Liver (tissue), 9 donors: ENCODE data around the gene C11orf21. TPM values are rescaled to one million over a fixed set of nuclear protein-coding genes. Genes with fewer than 3 reads are reported as not detected.

Experiments
- DNase-seq: peaks from one replicate; pipeline ENCODE4 v3.0.0-alpha.2; 2017; ENCODE audit warnings: low spot score
- H3K27ac ChIP-seq, 2 donors: one replicate each; pipeline ENCODE4 v1.7.0; 2013; ENCODE audit warnings: inconsistent platforms in 2 of 2, low read length in 2 of 2, control low read depth in 1 of 2, low read depth in 1 of 2, mild to moderate bottlenecking in 1 of 2
- H3K27me3 ChIP-seq, 4 donors: one replicate each; pipeline versions ENCODE4 v1.6.1 to v1.7.0; 2013; ENCODE audit warnings: low read length in 3 of 4, inconsistent platforms in 1 of 4, mild to moderate bottlenecking in 1 of 4, moderate library complexity in 1 of 4; ENCODE audit not compliant: control insufficient read depth in 4 of 4, insufficient read depth in 4 of 4
- H3K36me3 ChIP-seq, 4 donors: one replicate each; pipeline versions ENCODE4 v1.6.1 to v1.7.0; 2013; ENCODE audit warnings: low read length in 3 of 4, mild to moderate bottlenecking in 3 of 4, low read depth in 1 of 4, moderate library complexity in 1 of 4; ENCODE audit not compliant: control insufficient read depth in 4 of 4, insufficient read depth in 3 of 4
- H3K4me1 ChIP-seq, 4 donors: one replicate each; pipeline versions ENCODE4 v1.6.1 to v1.7.0; 2013; ENCODE audit warnings: low read length in 3 of 4, mild to moderate bottlenecking in 3 of 4, moderate library complexity in 1 of 4; ENCODE audit not compliant: control insufficient read depth in 4 of 4, insufficient read depth in 4 of 4
- H3K4me3 ChIP-seq, 3 donors: one replicate each; pipeline versions ENCODE4 v1.6.1 to v1.7.0; 2013; ENCODE audit warnings: low read length in 3 of 3, control low read depth in 1 of 3, low read depth in 1 of 3, mild to moderate bottlenecking in 1 of 3
- H3K9ac ChIP-seq, 2 donors: one replicate each; pipeline ENCODE4 v1.7.0; 2013; ENCODE audit warnings: low read length in 2 of 2, mild to moderate bottlenecking in 2 of 2, moderate library complexity in 2 of 2, control low read depth in 1 of 2, low read depth in 1 of 2
- H3K9me3 ChIP-seq, 4 donors: one replicate each; pipeline versions ENCODE4 v1.6.1 to v1.7.0; 2013; ENCODE audit warnings: low read length in 3 of 4; ENCODE audit not compliant: control insufficient read depth in 4 of 4
- CTCF ChIP-seq: fragments of 150-350 bp; IDR thresholded peaks from 2 replicates; pipeline ENCODE4 v1.5.1; 2017; ENCODE audit warnings: improper control_type of control experiment, low read depth, low read length; ENCODE audit not compliant: missing input control
- EGR1 ChIP-seq, 2 donors: IDR thresholded peaks; 2 replicates each; pipeline ENCODE4 v1.6.1; 2016 to 2018; ENCODE audit warnings: antibody characterized with exemption in 2 of 2, low read depth in 2 of 2
- FOXA1 ChIP-seq: IDR thresholded peaks from 2 replicates; pipeline ENCODE4 v1.6.1; 2016; ENCODE audit warnings: antibody characterized with exemption
- FOXA2 ChIP-seq: IDR thresholded peaks from 2 replicates; pipeline ENCODE4 v1.6.1; 2016; ENCODE audit warnings: antibody characterized with exemption
- GABPA ChIP-seq, 2 donors: IDR thresholded peaks in 1 of 2; conservative IDR thresholded peaks in 1 of 2; 2 replicates each; pipeline ENCODE4 v1.6.1; 2016; ENCODE audit warnings: antibody characterized with exemption in 2 of 2, mild to moderate bottlenecking in 1 of 2, moderate library complexity in 1 of 2
- HNF4A ChIP-seq, 2 donors: conservative IDR thresholded peaks; 2 replicates each; pipeline ENCODE4 v1.6.1; 2016; ENCODE audit warnings: antibody characterized with exemption in 2 of 2, mild to moderate bottlenecking in 2 of 2
- HNF4G ChIP-seq: IDR thresholded peaks from 2 replicates; pipeline ENCODE4 v1.6.1; 2016; ENCODE audit warnings: antibody characterized with exemption
- JUND ChIP-seq, 2 donors: IDR thresholded peaks; 2 replicates each; pipeline ENCODE4 v1.6.1; 2016; ENCODE audit warnings: antibody characterized with exemption in 2 of 2
- MAX ChIP-seq: IDR thresholded peaks from 2 replicates; pipeline ENCODE4 v1.6.1; 2016; ENCODE audit warnings: antibody characterized with exemption
- NR2F2 ChIP-seq: IDR thresholded peaks from 2 replicates; pipeline ENCODE4 v1.6.1; 2016; ENCODE audit warnings: antibody characterized with exemption
- RAD21 ChIP-seq, 2 donors: IDR thresholded peaks; 2 replicates each; pipeline ENCODE4 v1.6.1; 2016; ENCODE audit warnings: antibody characterized with exemption in 2 of 2, mild to moderate bottlenecking in 2 of 2
- RXRA ChIP-seq, 2 donors: IDR thresholded peaks; 2 replicates each; pipeline ENCODE4 v1.6.1; 2017 to 2018; ENCODE audit warnings: antibody characterized with exemption in 2 of 2, mild to moderate bottlenecking in 1 of 2
- SP1 ChIP-seq: IDR thresholded peaks from 2 replicates; pipeline ENCODE4 v1.6.1; 2018; ENCODE audit warnings: antibody characterized with exemption, mild to moderate bottlenecking
- TAF1 ChIP-seq: conservative IDR thresholded peaks from 2 replicates; pipeline ENCODE4 v1.6.1; 2016; ENCODE audit warnings: antibody characterized with exemption, mild to moderate bottlenecking
- WGBS: extraction: QIAGEN DNeasy Blood & Tissue Kit; methylation state at CpG from one replicate; pipeline ENCODE4 v1.1.7; 2013; 5-methylcytosine and 5-hydroxymethylcytosine counted together
- polyA plus RNA-seq, 2 donors: library from polyadenylated mRNA; stranded (reverse) in 1 of 2; unstranded in 1 of 2; fragments of 200-250 nt in 1 of 2; fragments of >200 nt in 1 of 2; fragmentation: Nextera tagmentation in 1 of 2; extraction: Ambion mirVana in 1 of 2; gene quantifications; one replicate each; pipeline versions ENCODE4 v1.2.1 to v1.2.3, GENCODE V29; 2013 to 2015
- total RNA-seq, 2 donors: library from RNA; depleted of rRNA; stranded (reverse); fragments of >200 nt; gene quantifications; one replicate each; pipeline ENCODE4 v1.2.3, GENCODE V29; 2014
- TF ChIP-seq, protein P1 (sequence below): IDR thresholded peaks from 2 replicates; pipeline ENCODE4 v1.6.1; 2016; ENCODE audit warnings: antibody characterized with exemption
- TF ChIP-seq, protein P2 (sequence below): IDR thresholded peaks from 2 replicates; pipeline ENCODE4 v1.6.1; 2016; ENCODE audit warnings: antibody characterized with exemption
- TF ChIP-seq, protein P3 (sequence below): IDR thresholded peaks from 2 replicates; pipeline ENCODE4 v1.6.1; 2016; ENCODE audit warnings: antibody characterized with exemption, mild to moderate bottlenecking
- donor health status: healthy.
- donor health status: healthy.
- donor health status: healthy.
- donor health status: healthy.
- donor health status: healthy.

C11orf21 gene
- total and polyA plus RNA-seq, 4 donors: 0.14 to 16.2 (median 0.44) TPM

GRCh38 chr11:2343502-2343901 is 41.8 kb upstream of the C11orf21 start:
- TF ChIP-seq RXRA (IDR thresholded peaks at IDR 0.05): no peak
- TF ChIP-seq GABPA (IDR thresholded peaks at IDR 0.05 in 1 of 2, conservative IDR thresholded peaks at IDR 0.05 in 1 of 2): no peak
- TF ChIP-seq SP1: no peak
- TF ChIP-seq, protein P1, sequence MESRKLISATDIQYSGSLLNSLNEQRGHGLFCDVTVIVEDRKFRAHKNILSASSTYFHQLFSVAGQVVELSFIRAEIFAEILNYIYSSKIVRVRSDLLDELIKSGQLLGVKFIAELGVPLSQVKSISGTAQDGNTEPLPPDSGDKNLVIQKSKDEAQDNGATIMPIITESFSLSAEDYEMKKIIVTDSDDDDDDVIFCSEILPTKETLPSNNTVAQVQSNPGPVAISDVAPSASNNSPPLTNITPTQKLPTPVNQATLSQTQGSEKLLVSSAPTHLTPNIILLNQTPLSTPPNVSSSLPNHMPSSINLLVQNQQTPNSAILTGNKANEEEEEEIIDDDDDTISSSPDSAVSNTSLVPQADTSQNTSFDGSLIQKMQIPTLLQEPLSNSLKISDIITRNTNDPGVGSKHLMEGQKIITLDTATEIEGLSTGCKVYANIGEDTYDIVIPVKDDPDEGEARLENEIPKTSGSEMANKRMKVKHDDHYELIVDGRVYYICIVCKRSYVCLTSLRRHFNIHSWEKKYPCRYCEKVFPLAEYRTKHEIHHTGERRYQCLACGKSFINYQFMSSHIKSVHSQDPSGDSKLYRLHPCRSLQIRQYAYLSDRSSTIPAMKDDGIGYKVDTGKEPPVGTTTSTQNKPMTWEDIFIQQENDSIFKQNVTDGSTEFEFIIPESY: no peak
- TF ChIP-seq FOXA1: no peak
- no peak for TF ChIP-seq RAD21 (IDR thresholded peaks at IDR 0.05)
- no peak for TF ChIP-seq CTCF
- no peak for TF ChIP-seq MAX
- no peak for TF ChIP-seq EGR1 (IDR thresholded peaks at IDR 0.05; ENCODE audit: low read depth in 2 of 2)
- no peak for TF ChIP-seq JUND (IDR thresholded peaks at IDR 0.05)
- TF ChIP-seq, protein P2, sequence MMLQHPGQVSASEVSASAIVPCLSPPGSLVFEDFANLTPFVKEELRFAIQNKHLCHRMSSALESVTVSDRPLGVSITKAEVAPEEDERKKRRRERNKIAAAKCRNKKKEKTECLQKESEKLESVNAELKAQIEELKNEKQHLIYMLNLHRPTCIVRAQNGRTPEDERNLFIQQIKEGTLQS: no peak
- Histone ChIP-seq H3K4me1 (peaks cover 0 to 12% (median 10%) of the 10 kb centered on the region in 4 donors), H3K4me3 (no peak overlapping the region), H3K27ac (no peak overlapping the region), H3K9me3 (no peaks in the 10 kb centered on the region), H3K36me3 (no peaks in the 10 kb centered on the region), H3K27me3 (no peaks in the 10 kb centered on the region), H3K9ac (no peak overlapping the region)
- no peak for DNase-seq
- WGBS: 91% methylated on average over 4 of the region's 4 CpGs

- Histone ChIP-seq H3K4me1 (peaks cover 0 to 11% (median 10%) of the 10 kb centered on the region in 4 donors), H3K36me3 (no peaks in the 10 kb centered on the region), H3K27me3 (no peaks in the 10 kb centered on the region), H3K9ac (no peak overlapping the region), H3K9me3 (no peaks in the 10 kb centered on the region), H3K27ac (no peak overlapping the region), H3K4me3 (no peak overlapping the region)
- TF ChIP-seq HNF4G (no peak), RAD21 (IDR thresholded peaks at IDR 0.05) (no peak), NR2F2 (no peak), RXRA (IDR thresholded peaks at IDR 0.05) (no peak), CTCF (no peak), SP1 (no peak), HNF4A (conservative IDR thresholded peaks at IDR 0.05) (no peak), MAX (no peak), FOXA2 (no peak), EGR1 (IDR thresholded peaks at IDR 0.05; ENCODE audit: low read depth in 2 of 2) (no peak), GABPA (IDR thresholded peaks at IDR 0.05 in 1 of 2, conservative IDR thresholded peaks at IDR 0.05 in 1 of 2) (no peak), JUND (IDR thresholded peaks at IDR 0.05) (no peak), TAF1 (no peak), FOXA1 (no peak)
- TF ChIP-seq, protein P1: no peak
- TF ChIP-seq, protein P3, sequence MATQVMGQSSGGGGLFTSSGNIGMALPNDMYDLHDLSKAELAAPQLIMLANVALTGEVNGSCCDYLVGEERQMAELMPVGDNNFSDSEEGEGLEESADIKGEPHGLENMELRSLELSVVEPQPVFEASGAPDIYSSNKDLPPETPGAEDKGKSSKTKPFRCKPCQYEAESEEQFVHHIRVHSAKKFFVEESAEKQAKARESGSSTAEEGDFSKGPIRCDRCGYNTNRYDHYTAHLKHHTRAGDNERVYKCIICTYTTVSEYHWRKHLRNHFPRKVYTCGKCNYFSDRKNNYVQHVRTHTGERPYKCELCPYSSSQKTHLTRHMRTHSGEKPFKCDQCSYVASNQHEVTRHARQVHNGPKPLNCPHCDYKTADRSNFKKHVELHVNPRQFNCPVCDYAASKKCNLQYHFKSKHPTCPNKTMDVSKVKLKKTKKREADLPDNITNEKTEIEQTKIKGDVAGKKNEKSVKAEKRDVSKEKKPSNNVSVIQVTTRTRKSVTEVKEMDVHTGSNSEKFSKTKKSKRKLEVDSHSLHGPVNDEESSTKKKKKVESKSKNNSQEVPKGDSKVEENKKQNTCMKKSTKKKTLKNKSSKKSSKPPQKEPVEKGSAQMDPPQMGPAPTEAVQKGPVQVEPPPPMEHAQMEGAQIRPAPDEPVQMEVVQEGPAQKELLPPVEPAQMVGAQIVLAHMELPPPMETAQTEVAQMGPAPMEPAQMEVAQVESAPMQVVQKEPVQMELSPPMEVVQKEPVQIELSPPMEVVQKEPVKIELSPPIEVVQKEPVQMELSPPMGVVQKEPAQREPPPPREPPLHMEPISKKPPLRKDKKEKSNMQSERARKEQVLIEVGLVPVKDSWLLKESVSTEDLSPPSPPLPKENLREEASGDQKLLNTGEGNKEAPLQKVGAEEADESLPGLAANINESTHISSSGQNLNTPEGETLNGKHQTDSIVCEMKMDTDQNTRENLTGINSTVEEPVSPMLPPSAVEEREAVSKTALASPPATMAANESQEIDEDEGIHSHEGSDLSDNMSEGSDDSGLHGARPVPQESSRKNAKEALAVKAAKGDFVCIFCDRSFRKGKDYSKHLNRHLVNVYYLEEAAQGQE: no peak
- TF ChIP-seq, protein P2: no peak
- DNase-seq: no peak
- 72% methylated on average over 5 of the region's 5 CpGs for WGBS
Measured at GRCh38 chr11:2342981-2343380, 41.3 kb upstream of the C11orf21 start.
